ENCODE data around the gene CDH23. TPM values are rescaled to one million over a fixed set of nuclear protein-coding genes. Genes with fewer than 3 reads are reported as not detected.

CDH23 gene
- total RNA-seq, 2 experiments from 2014 or later: 4.6 to 5.2 TPM

GRCh38 chr10:71802715-71803488 is 406.2 kb downstream of the CDH23 start:
- DNase-seq: no peak
- POLR2A ChIA-PET: no interaction called here
- H3K4me1 Mint-ChIP-seq (ENCODE audit: low read depth): no peaks in the 10 kb centered on the region

GRCh38 chr10:71804077-71804476 is 407.4 kb downstream of the CDH23 start:
- H3K27me3 ChIP-seq (ENCODE audit: control insufficient read depth in 1 of 2, insufficient read depth in 2 of 2, low read length in 2 of 2): no peaks in the 10 kb centered on the region
- CTCF ChIA-PET: no interaction called here

More at GRCh38 chr10:71802715-71803488, 406.2 kb downstream of the CDH23 start:
- peaks cover 0 to 4% of the 10 kb centered on the region in 2 experiments for H3K9me3 ChIP-seq (ENCODE audit: control insufficient read depth in 1 of 2, insufficient read depth in 1 of 2, low read length in 2 of 2)
- H3K4me1 ChIP-seq (ENCODE audit: insufficient read depth, low read length): no peaks in the 10 kb centered on the region
- H3K36me3 Mint-ChIP-seq (ENCODE audit: low read depth): no peaks in the 10 kb centered on the region
- no peak overlapping the region for H3K4me3 Mint-ChIP-seq
- CTCF ChIA-PET: no interaction called here
- no peak overlapping the region for H3K27ac Mint-ChIP-seq
- intact Hi-C loops (cut with DNase I, micrococcal nuclease): no loop called here
- no peak for TF ChIP-seq CTCF (IDR thresholded peaks at IDR 0.05)
- no peak overlapping the region for H3K4me3 ChIP-seq (ENCODE audit: low read length)
- H3K27me3 ChIP-seq (ENCODE audit: control insufficient read depth in 1 of 2, insufficient read depth in 2 of 2, low read length in 2 of 2): no peaks in the 10 kb centered on the region
- ATAC-seq (ENCODE audit: poor library complexity): no peak
- H3K9me3 Mint-ChIP-seq: no peaks in the 10 kb centered on the region
- H3K36me3 ChIP-seq (ENCODE audit: insufficient read depth, low read length): no peaks in the 10 kb centered on the region
- no peaks in the 10 kb centered on the region for H3K27me3 Mint-ChIP-seq
- H3K27ac ChIP-seq (ENCODE audit: low read depth in 1 of 2, low read length in 2 of 2): no peak overlapping the region

More at GRCh38 chr10:71804077-71804476, 407.4 kb downstream of the CDH23 start:
- H3K27ac Mint-ChIP-seq: no peak overlapping the region
- DNase-seq: no peak
- no peak overlapping the region for H3K27ac ChIP-seq (ENCODE audit: low read depth in 1 of 2, low read length in 2 of 2)
- no peaks in the 10 kb centered on the region for H3K4me1 Mint-ChIP-seq (ENCODE audit: low read depth)
- no peaks in the 10 kb centered on the region for H3K36me3 Mint-ChIP-seq (ENCODE audit: low read depth)
- no peak overlapping the region for H3K4me3 Mint-ChIP-seq
- H3K9me3 Mint-ChIP-seq: no peaks in the 10 kb centered on the region
- no peaks in the 10 kb centered on the region for H3K27me3 Mint-ChIP-seq
- no peak overlapping the region for H3K4me3 ChIP-seq (ENCODE audit: low read length)
- H3K9me3 ChIP-seq (ENCODE audit: control insufficient read depth in 1 of 2, insufficient read depth in 1 of 2, low read length in 2 of 2): peaks cover 0 to 4% of the 10 kb centered on the region in 2 experiments
- no peaks in the 10 kb centered on the region for H3K4me1 ChIP-seq (ENCODE audit: insufficient read depth, low read length)
- H3K36me3 ChIP-seq (ENCODE audit: insufficient read depth, low read length): no peaks in the 10 kb centered on the region
- no peak for TF ChIP-seq CTCF (IDR thresholded peaks at IDR 0.05)
- POLR2A ChIA-PET: no interaction called here
- no peak for ATAC-seq (ENCODE audit: poor library complexity)
- intact Hi-C loops (cut with DNase I, micrococcal nuclease): no loop called here
